ENCODE results near the gene ATF6.

ATF6 gene

GRCh38 chr1:161836018-161836417 lies 69.9 kb downstream of the ATF6 start:
- DNase-seq: no peak

DNA sequence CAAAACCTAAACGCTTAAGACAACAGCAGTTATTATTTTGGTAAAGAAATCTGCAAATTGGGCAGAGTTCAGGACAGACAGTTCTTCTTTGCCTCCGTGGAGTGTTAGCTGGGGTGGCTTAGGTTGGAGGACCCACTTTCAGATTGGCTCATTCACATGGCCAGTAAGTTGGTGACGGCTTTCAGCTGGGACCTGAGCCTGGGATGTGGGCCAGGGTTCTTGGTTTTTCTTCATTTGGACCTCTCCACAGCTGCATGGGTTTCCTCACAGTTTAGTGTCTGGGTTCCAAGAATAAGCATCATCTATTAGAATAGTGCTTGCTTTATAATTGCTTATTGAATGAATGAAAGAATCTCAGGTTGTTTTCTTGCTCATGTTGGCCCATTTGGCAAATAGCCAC lies 72.2 kb downstream of the ATF6 start:
- DNase-seq: no peak

DNA sequence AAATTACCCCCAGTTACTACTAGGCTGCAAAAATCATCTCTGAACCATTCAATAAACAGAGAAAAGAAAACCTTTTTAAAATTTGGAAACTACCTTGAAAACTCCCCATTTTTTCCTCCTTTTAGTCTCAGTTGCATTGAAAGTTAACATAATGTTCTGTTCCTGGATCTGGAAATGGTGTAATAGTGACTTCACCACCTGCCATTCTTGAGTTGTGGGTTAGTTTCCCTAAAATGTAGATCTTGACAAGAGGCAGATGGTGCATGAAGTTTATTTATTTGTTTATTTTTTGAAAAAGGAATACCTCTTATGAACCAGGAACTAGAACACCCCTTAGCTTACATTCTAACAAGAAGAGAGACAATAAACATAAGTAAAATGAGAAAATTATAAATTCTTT lies 72.8 kb downstream of the ATF6 start:
- no peak for DNase-seq

DNA sequence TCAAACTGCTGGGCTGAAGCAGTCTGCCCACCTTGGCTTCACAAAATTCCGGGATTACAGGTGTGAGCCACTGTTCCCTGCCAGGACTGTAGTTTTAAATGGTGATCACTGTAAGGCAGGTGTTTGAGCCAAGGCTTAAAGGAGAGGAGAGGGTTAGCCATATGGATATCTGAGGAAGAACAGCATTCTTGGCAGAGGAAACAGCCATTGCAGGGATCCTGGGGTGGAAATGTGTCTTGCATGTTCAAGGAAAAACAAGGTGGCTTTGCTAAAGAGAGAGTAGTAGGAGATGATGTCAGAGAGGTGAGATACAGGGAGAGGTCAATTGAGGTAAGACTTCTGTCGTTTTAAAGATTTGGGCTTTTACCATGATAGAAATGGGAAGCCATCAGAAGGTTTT lies 73.5 kb downstream of the ATF6 start:
- no peak for DNase-seq

DNA sequence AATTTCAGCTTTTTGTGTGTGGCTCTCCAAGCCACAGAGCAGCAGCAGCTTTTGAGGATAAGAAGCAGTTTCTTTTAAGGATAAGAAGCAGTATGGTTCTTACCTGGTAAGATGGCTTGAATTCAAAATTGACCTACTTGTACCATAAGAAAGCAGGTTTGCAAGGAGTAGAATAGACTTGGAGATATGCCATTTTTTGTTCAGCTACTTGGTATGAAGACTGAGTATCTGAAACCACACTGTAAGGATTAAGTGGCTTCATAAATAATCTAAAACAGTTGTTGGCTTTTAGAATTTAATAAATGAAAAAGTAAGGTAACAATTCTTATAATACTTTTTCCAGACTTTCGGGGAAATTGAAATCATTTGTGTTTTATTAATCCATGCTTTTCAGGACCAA lies 74.2 kb downstream of the ATF6 start:
- no peak for DNase-seq

- no peak for DNase-seq
These were observed 77.0 kb downstream of the ATF6 start for GRCh38 chr1:161843156-161843555.

- DNase-seq: no peak
These were observed 78.6 kb downstream of the ATF6 start for GRCh38 chr1:161844696-161845095.

DNA sequence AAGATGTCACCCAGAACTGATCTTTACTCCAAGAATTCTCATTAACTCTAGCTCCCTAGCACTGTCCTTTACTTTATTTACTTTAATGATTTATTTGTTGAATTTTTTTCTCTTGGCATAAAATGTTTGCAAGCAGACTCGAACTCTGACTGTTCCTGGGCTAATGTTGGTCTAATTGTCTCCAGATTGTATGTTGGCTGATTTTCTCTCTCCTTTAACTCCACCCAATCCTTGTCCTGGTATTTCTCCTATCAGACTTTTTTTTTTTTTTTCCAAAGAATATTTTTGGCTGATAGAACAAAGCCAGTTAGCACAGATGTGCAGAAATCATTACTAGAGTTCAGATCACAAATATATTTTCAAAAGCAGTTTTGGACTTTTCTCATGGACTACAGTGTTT lies 82.6 kb downstream of the ATF6 start:
- DNase-seq: no peak

DNA sequence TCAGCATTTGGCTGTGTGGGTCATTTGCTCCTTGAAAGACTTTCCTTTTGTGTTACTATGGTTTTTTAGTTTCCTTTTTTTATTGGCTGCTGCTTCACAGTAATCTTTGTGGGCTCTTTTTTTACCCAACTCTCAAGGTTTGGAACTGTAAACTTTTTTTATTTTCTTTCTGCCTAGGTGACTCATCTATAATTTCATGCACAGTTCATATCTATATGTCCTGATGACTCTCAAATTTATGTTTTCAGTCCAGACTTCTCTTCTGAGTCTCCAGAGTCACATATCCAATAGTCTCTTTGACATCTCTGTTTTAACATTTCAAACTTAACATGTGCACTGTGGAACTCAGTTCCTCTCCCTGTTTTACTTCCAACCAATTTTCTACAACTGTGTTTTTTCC lies 83.4 kb downstream of the ATF6 start:
- DNase-seq: no peak

GRCh38 chr1:161855260-161855659 lies 89.1 kb downstream of the ATF6 start:
- no peak for DNase-seq

GRCh38 chr1:161858271-161858670 lies 92.2 kb downstream of the ATF6 start:
- no peak for DNase-seq

DNA sequence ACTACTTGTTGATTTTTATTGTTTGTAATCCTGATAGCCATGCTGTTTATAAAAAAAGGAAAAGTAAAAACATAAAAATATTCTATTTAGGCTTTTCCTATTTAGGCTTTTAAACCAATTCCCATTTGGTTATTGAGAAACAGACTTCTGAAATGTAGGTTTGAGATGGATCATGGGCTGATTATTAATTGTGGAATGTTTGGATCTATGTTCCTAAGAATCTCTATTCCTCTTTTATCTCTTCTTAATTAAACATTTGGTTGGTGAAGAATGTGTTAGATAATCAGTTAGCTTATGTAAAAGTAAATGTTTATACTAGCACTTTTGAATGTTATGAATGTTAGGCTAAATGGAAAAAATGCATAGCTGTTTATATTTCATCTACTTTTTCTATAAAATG lies 97.4 kb downstream of the ATF6 start:
- DNase-seq: no peak

DNA sequence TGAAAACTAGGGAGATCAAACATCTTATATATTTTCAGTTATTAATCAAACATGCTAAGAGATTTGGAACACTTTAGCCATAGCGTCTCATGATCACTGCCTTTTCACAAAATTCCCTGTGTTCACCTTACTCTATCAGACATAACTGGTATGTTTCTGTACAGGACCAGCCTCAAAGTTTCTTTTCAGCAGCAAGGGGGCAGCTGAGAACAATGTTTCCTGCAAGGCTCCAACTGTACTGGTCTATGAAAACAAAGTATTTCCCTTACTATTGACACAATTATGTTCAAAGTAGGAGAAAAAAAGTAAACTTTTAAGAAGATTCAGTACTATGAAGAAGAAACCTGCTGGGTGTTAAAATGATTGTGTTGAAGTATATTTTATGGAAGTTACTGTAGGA lies 98.5 kb downstream of the ATF6 start:
- no peak for DNase-seq

DNA sequence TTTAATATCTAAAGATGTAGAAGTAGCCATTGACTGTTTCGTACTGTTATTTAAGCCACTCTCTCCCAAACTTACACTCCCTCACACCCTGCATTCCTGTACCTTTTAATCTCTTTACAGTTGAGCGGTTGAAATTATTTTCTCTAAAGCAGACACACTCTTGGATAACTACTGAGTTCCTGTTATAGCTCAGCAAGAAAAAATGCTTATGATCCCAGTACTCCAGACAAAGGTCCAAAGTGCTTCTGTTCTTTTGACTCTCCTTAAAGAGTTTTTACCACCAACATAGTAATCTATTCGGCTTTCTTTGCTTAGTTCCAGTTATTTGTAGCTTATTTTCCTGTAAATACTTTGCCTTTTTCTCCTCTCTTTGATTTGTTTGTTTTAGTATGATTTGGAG lies 100.1 kb downstream of the ATF6 start:
- DNase-seq: no peak

GRCh38 chr1:161868832-161869231 lies 102.7 kb downstream of the ATF6 start:
- no peak for DNase-seq

GRCh38 chr1:161869291-161869690 lies 103.2 kb downstream of the ATF6 start:
- no peak for DNase-seq

- no peak for DNase-seq
These were observed 106.4 kb downstream of the ATF6 start for GRCh38 chr1:161872506-161872905.

GRCh38 chr1:161879261-161879660 lies 113.1 kb downstream of the ATF6 start:
- DNase-seq: no peak

GRCh38 chr1:161884475-161884874 lies 118.4 kb downstream of the ATF6 start:
- no peak for DNase-seq

DNA sequence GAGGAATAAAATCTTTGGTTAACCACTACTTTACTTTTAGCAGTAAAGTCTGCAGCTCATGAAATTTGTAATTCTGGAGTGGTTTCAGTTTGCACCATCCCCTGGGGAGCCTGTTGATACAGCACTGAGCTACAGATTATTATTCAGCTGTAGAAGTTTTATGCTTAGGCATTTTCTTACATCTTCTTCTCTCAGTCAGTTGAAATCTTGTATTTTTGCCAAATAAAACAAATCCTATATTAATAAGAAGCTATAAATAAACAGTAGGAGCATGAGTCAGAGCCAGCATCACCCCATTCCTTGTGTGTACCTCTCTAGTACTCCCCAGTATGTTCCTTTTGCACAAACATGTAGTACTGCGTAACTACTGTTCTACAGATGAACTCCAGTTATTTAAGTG lies 118.9 kb downstream of the ATF6 start:
- DNase-seq: no peak

DNA sequence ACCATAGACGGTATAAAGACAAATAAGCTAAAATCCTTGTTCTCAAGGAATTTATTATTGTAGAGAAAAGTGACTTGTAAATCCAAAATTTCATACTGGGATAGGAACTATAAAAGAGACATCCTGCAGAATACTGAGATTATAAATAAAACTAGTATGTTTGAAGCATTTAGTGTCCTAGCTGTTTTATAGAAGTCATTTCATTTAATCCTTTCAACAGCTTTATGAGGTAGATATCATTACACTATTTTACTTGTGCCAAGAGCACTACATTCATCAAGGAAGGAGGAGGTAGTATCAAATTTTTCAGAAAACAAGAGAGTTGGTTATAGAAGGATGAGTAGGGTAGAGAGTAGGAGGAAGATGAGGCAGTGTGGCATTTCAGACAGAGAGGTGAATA lies 119.6 kb downstream of the ATF6 start:
- DNase-seq: no peak

DNA sequence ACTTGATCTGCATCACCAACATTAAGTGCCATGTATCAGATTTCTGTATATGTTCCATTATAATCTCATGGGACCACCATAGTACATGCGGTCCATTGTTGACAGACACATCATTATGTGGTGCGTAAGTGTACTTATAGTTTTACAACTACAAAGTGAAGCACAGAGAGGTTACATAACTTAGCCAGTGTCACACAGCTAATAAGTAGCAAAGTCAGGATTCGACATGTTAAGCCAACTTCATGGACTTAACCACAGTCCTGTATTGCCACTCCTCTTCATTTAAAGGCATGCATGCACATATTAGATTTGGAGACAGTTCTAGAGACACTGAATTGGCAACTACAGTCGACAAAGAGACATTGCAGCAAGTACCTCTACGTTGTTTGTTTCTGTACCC lies 120.5 kb downstream of the ATF6 start:
- no peak for DNase-seq

DNA sequence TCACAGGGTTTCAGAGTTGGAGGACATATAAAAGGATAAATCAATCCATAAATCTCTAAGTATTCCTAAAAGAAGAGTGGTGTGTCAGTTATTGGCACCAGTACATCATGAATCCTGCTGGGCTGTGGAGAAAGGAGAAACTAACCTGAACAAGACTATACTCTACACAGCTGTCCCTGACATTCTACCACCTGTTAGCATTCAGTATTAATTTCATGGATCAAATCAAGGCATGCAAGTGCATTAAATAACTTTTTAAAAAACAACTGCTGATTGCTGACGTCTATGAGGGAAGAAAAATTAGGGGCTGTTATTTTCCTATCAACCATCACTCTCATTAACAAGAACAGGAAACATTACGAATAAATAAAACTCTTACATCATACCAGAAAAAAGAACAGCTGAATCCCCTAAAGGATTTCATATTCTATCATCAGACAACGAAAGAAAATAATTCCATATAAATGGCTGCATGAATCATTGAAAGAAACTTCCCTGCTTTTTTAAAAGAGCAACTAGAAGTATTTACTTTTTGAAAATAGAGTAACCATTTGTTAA lies 121.7 kb downstream of the ATF6 start:
- DNase-seq: no peak

DNA sequence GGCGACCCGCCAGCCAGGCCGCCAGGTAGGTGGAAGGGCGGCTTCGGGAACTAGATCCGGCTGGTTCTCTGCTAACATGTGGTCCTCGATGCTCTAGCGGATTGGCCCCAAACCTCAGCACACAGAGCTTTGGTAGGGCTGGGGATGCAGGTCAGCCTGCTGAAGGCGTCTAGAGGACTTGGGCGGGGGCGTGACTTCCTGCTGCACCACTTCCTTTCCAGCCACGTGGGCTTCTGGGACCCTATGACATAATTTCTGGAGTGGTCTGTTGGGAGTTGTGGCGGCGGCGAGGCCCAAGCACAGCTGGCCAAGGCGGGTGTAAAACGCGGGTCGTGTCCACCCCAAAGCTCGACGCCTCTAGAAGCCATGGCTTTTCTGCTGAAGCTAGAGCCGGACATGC lies 124.5 kb downstream of the ATF6 start:
- no peak for DNase-seq

DNA sequence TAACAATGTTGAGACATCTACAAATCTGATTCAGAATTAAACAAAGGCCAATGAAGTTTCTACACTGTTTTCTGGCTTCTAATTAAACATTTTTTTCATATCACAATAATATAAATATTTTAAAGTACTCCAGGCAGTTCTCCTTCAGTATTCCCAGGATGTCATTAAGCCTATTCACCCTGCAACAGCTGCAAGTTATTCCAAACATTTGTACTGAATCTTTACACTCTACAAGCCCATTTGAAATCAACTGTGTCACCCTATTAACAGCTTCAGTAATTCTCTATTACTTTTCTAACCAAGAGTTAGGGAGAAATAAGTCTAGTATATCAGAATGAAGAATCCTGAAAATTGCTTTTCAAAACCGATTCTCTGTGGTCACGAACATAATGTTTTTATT lies 133.0 kb downstream of the ATF6 start:
- DNase-seq: no peak

- no peak for DNase-seq
These were observed 134.0 kb downstream of the ATF6 start for GRCh38 chr1:161900160-161900559.
